ENCODE measurements around the gene USP46.
A peak's percentile ranks its signal among the peaks of the same experiment; 100 is the strongest.

USP46 gene

GRCh38 chr4:52614241-52614640 is 44.9 kb downstream of the USP46 start:
- Mint-ChIP-seq H3K4me1 (peaks cover 7% of the 10 kb centered on the region), H3K4me3 (no peak overlapping the region), H3K27me3 (no peaks in the 10 kb centered on the region), H3K9me3 (peaks cover 0 to 4% of the 10 kb centered on the region in 2 donors), H3K27ac (no peak overlapping the region)
- no peak for ATAC-seq
- no peak for DNase-seq

- ATAC-seq (no peak), DNase-seq (no peak)
- Mint-ChIP-seq H3K9me3 (peaks cover 0 to 4% of the 10 kb centered on the region in 2 donors), H3K4me3 (no peak overlapping the region), H3K27ac (no peak overlapping the region), H3K27me3 (no peaks in the 10 kb centered on the region), H3K4me1 (peaks cover 2% of the 10 kb centered on the region)
Measured at GRCh38 chr4:52612341-52612740, 46.8 kb downstream of the USP46 start.

DNA sequence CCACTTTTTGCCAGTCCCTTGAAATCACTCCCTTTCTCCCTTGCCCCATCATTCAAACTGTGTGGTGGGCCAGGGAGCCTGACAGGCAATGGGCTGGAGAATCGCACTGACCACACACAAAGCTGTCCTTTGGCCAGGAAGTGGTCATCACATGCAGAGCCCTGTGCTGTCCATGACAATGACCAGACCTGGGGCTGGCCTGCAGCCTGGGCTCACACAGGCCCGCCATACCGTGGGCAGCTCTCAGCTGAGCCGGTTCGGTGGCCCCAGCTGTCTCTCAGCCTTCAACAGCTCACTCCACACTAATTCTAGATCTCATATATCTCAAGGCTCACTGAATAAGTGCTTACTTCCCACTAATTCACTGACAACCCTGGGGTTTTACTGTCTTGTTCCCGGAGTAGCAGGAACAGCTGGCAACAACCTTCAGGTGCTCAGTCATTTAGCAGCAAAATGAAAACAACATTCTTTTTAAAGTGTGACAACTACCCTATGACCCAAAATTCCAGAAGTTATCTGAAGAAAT is 48.0 kb downstream of the USP46 start:
- Mint-ChIP-seq H3K4me1 (no peaks in the 10 kb centered on the region), H3K27ac (no peak overlapping the region), H3K27me3 (no peaks in the 10 kb centered on the region), H3K4me3 (no peak overlapping the region), H3K9me3 (peaks cover 2 to 10% of the 10 kb centered on the region in 2 donors)
- ATAC-seq, result no peak
- DNase-seq, result no peak

DNA sequence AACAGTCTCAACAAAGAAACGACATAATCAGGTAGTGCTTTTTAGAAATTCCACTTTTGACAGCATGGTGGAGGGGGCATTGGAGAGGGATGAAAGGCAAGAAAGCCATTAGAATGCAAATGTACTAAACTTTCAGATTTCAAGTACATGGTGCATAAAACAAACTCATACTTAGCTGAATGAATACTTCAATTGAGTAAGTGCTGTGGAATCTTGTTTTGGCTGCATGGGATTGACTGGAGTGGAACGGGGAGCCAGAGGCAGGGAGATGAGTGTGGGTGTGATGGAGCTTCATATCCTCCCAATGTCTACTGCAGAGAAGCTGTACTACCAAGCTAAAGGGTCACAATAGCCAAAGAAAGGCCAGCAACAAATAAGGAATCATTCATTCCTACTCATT is 52.4 kb downstream of the USP46 start:
- Mint-ChIP-seq H3K4me1 (no peaks in the 10 kb centered on the region), H3K4me3 (no peak overlapping the region), H3K9me3 (peaks cover 6 to 7% of the 10 kb centered on the region in 2 donors), H3K27me3 (no peaks in the 10 kb centered on the region), H3K27ac (no peak overlapping the region)
- no peak for DNase-seq
- no peak for ATAC-seq

GRCh38 chr4:52606040-52606439 is 53.1 kb downstream of the USP46 start:
- no peak overlapping the region for H3K4me3 Mint-ChIP-seq
- no peak overlapping the region for H3K27ac Mint-ChIP-seq
- no peaks in the 10 kb centered on the region for H3K27me3 Mint-ChIP-seq
- no peaks in the 10 kb centered on the region for H3K4me1 Mint-ChIP-seq
- no peak for ATAC-seq
- H3K9me3 Mint-ChIP-seq, result peaks cover 6 to 7% of the 10 kb centered on the region in 2 donors
- no peak for DNase-seq

DNA sequence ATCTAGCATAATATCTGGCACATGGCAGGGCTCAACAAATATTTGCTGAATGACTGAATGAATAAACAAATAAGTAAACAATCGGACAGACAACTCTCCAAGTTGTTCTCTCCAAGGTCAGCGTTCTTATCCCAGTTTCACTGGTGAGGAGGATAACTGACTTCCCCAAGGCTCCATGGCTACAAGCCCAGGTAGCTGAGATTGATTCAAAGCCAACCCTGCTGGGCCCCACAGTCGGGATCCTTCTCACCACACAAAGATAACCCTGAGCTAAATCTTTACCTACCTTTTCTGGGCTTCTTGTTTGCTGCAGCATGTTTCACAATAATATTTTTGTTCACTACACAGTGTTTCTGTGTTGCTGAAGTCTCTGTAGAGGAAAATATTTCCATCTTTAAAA is 54.9 kb downstream of the USP46 start:
- H3K27me3 Mint-ChIP-seq, result no peaks in the 10 kb centered on the region
- H3K27ac Mint-ChIP-seq, result no peak overlapping the region
- ATAC-seq (no peak), DNase-seq (no peak)
- no peak overlapping the region for H3K4me3 Mint-ChIP-seq
- H3K4me1 Mint-ChIP-seq, result no peaks in the 10 kb centered on the region
- peaks cover 6 to 7% of the 10 kb centered on the region in 2 donors for H3K9me3 Mint-ChIP-seq

GRCh38 chr4:52600275-52600674 is 58.8 kb downstream of the USP46 start:
- Mint-ChIP-seq H3K4me3 (no peak overlapping the region), H3K4me1 (no peaks in the 10 kb centered on the region), H3K9me3 (no peaks in the 10 kb centered on the region), H3K27ac (no peak overlapping the region), H3K27me3 (no peaks in the 10 kb centered on the region)
- DNase-seq (no peak), ATAC-seq (no peak)

GRCh38 chr4:52595001-52595400 is 64.1 kb downstream of the USP46 start:
- no peak overlapping the region for H3K4me3 Mint-ChIP-seq
- no peak overlapping the region for H3K27ac Mint-ChIP-seq
- no peaks in the 10 kb centered on the region for H3K27me3 Mint-ChIP-seq
- H3K4me1 Mint-ChIP-seq, result no peaks in the 10 kb centered on the region
- H3K9me3 Mint-ChIP-seq, result no peaks in the 10 kb centered on the region
- ATAC-seq, result no peak
- DNase-seq, result no peak

GRCh38 chr4:52592287-52592686 is 66.8 kb downstream of the USP46 start:
- no peak for ATAC-seq
- no peaks in the 10 kb centered on the region for H3K9me3 Mint-ChIP-seq
- H3K4me3 Mint-ChIP-seq, result no peak overlapping the region
- no peak overlapping the region for H3K27ac Mint-ChIP-seq
- peaks cover 7% of the 10 kb centered on the region for H3K4me1 Mint-ChIP-seq
- DNase-seq, result no peak
- H3K27me3 Mint-ChIP-seq, result peaks cover 4% of the 10 kb centered on the region

DNA sequence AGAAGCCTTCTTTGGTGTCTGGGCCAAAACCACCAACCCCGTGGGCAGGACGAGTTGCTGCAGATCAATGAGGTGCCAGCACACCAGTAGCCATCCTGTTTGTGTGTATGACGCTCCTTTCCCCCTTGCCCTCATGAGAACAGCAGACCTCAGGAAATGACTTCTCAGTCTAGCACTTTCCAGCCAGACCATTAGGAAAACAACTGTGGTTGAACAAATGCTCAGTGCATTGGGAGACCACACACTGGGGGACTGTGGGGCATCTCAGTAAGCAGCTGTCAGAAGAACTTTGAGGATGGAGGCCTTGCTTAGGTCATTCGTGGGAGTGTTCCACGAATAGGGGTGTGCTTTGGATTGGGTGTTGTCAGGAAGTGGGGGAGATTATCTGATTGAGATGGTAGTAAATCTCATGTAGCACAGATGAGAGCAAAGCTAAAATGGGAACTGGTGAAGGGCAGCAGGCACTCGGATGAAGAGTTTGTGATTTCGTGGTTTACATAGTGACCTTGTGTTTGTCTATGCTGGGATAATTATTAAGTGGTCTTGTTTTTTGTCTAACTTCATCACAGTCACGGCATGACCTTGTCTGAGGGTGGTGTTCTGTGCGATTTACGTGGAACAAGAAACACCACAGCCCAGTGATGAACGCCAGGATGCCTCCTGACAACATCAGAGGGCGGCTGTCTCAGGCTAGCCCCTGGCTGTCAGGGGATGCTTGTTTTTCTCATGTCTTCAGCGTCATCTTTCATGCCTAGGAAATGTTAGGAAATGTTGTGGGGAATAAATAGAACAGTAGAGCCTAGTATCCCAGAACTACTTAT is 70.1 kb downstream of the USP46 start:
- DNase-seq (no peak), ATAC-seq (peak; percentile 66)
- peaks cover 14% of the 10 kb centered on the region for H3K27me3 Mint-ChIP-seq
- no peak overlapping the region for H3K4me3 Mint-ChIP-seq
- no peak overlapping the region for H3K27ac Mint-ChIP-seq
- H3K4me1 Mint-ChIP-seq, result peaks cover 7% of the 10 kb centered on the region
- no peaks in the 10 kb centered on the region for H3K9me3 Mint-ChIP-seq

GRCh38 chr4:52588097-52588496 is 71.0 kb downstream of the USP46 start:
- Mint-ChIP-seq H3K4me1 (peaks cover 7% of the 10 kb centered on the region), H3K9me3 (no peaks in the 10 kb centered on the region), H3K27ac (peak overlapping the region in 1 of 2 donors; percentile 68), H3K4me3 (no peak overlapping the region), H3K27me3 (peaks cover 14% of the 10 kb centered on the region)
- DNase-seq (peak in 1 of 2 donors; percentile 11), ATAC-seq (peak; percentile 65)

DNA sequence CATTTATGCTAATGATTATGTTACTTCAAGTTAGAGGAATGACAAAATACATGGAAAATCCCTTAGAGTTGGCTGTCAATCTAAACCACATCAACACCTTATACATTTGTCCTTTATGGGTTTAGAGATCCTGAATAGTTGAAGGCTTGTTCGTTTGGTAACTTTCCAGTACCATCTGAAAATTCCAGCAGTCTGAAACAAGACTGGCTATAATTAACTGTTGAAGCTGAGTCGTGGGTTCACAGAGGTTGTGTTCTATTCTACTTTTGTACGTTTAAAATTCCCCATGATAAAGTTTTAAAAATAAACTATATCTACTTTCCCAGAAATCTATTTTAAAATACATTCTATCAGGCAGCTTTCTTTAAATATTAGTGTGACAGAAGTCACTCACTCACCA is 73.0 kb downstream of the USP46 start:
- no peak for DNase-seq
- peaks cover 7% of the 10 kb centered on the region for H3K4me1 Mint-ChIP-seq
- no peak for ATAC-seq
- H3K27me3 Mint-ChIP-seq, result peaks cover 21% of the 10 kb centered on the region
- no peaks in the 10 kb centered on the region for H3K9me3 Mint-ChIP-seq
- no peak overlapping the region for H3K4me3 Mint-ChIP-seq
- no peak overlapping the region for H3K27ac Mint-ChIP-seq

GRCh38 chr4:52585379-52585778 is 73.7 kb downstream of the USP46 start:
- H3K4me1 Mint-ChIP-seq, result peaks cover 7% of the 10 kb centered on the region
- H3K27ac Mint-ChIP-seq, result no peak overlapping the region

GRCh38 chr4:52579602-52580272 is 79.4 kb downstream of the USP46 start:
- DNase-seq, result no peak
- no peak for ATAC-seq
- no peaks in the 10 kb centered on the region for H3K9me3 Mint-ChIP-seq
- H3K27me3 Mint-ChIP-seq, result peaks cover 12% of the 10 kb centered on the region
- H3K4me3 Mint-ChIP-seq, result no peak overlapping the region
- no peak overlapping the region for H3K27ac Mint-ChIP-seq
- H3K4me1 Mint-ChIP-seq, result no peaks in the 10 kb centered on the region

More at GRCh38 chr4:52585379-52585778, 73.7 kb downstream of the USP46 start:
- DNase-seq, result no peak
- ATAC-seq, result no peak
- H3K4me3 Mint-ChIP-seq, result no peak overlapping the region
- H3K27me3 Mint-ChIP-seq, result peaks cover 21% of the 10 kb centered on the region
- H3K9me3 Mint-ChIP-seq, result no peaks in the 10 kb centered on the region

GRCh38 chr4:52578951-52579350 is 80.2 kb downstream of the USP46 start:
- DNase-seq, result no peak
- H3K9me3 Mint-ChIP-seq, result no peaks in the 10 kb centered on the region

DNA sequence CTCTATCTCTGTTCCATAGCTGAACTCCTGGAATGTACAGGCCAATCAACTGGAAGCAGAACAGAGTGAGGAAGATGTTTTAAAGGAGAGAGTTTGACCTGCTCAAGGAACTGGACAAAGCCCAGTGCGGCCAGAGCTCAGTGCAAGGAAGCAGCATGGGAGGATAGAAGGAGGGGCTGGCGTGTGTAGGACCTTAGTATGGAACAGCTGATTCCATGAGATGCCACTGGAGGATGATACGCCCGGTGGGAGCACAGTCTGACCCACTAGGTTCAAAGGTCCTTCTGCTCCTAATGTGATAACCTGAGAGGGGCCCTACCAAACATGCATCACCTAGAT is 81.5 kb downstream of the USP46 start:
- Mint-ChIP-seq H3K27me3 (peaks cover 15% of the 10 kb centered on the region), H3K4me3 (no peak overlapping the region), H3K4me1 (no peaks in the 10 kb centered on the region), H3K9me3 (no peaks in the 10 kb centered on the region), H3K27ac (no peak overlapping the region)
- ATAC-seq, result no peak
- no peak for DNase-seq

More at GRCh38 chr4:52578951-52579350, 80.2 kb downstream of the USP46 start:
- no peak for ATAC-seq
- no peaks in the 10 kb centered on the region for H3K4me1 Mint-ChIP-seq
- H3K27ac Mint-ChIP-seq, result peak overlapping the region in 1 of 2 donors; percentile 44
- peaks cover 13% of the 10 kb centered on the region for H3K27me3 Mint-ChIP-seq
- H3K4me3 Mint-ChIP-seq, result no peak overlapping the region

All from stimulated activated naive CD8-positive, alpha-beta T cell treated with anti-CD3 and anti-CD28 coated beads, Interleukin-15, amount 100 ng/mL, for 72 hours (primary cell).